Cardiac muscle cell (in vitro differentiated cells and primary cell): ENCODE measurements around the gene NLRP3. TPM values are rescaled to one million over a fixed set of nuclear protein-coding genes. Genes with fewer than 3 reads are reported as not detected.

Source experiments
- DNase-seq, 2 donors: peaks; one replicate each; pipeline versions ENCODE4 v3.0.0 to v3.0.0-alpha.2; 2010 to 2017; ENCODE audit warnings: low read depth in 1 of 2, low spot score in 1 of 2
- H3K27ac ChIP-seq: fragments of 200-600 bp; sonication (generic); 2 replicates; pipeline ENCODE4 v1.5.1; 2016
- H3K27me3 ChIP-seq: fragments of 200-600 bp; sonication (generic); 2 replicates; pipeline ENCODE4 v1.6.0; 2016; ENCODE audit warnings: control low read depth
- H3K36me3 ChIP-seq: fragments of 200-600 bp; sonication (generic); 2 replicates; pipeline ENCODE4 v1.5.1; 2016; ENCODE audit warnings: control low read depth
- H3K4me1 ChIP-seq: fragments of 200-600 bp; sonication (generic); 2 replicates; pipeline ENCODE4 v1.8.1; 2017; ENCODE audit warnings: low read depth, mild to moderate bottlenecking, mixed run types
- H3K4me3 ChIP-seq: fragments of 200-600 bp; sonication (generic); 2 replicates; pipeline ENCODE4 v1.5.1; 2016; ENCODE audit warnings: mild to moderate bottlenecking
- H3K9me3 ChIP-seq: fragments of 200-600 bp; sonication (generic); 2 replicates; pipeline ENCODE4 v1.5.1; 2017; ENCODE audit warnings: low read depth, mild to moderate bottlenecking, control low read depth
- polyA plus RNA-seq: library from polyadenylated mRNA; unstranded; fragments of >200 nt; fragmentation: Nextera tagmentation; extraction: Ambion mirVana; gene quantifications from 2 replicates; pipeline ENCODE4 v1.2.1, GENCODE V29; 2016
- total RNA-seq: library from RNA; depleted of rRNA; stranded (reverse); fragments of >200 nt; gene quantifications from 2 replicates; pipeline ENCODE4 v1.2.3, GENCODE V29; 2016
- TF ChIP-seq, protein P1 (sequence below): IDR thresholded peaks from 2 replicates; pipeline ENCODE4 v1.5.1; 2012; ENCODE audit warnings: low read depth, mild to moderate bottlenecking, low read length

Gene NLRP3
- total and polyA plus RNA-seq, 2 experiments from 2014 or later: 1.5 TPM; not detected in 1

DNA sequence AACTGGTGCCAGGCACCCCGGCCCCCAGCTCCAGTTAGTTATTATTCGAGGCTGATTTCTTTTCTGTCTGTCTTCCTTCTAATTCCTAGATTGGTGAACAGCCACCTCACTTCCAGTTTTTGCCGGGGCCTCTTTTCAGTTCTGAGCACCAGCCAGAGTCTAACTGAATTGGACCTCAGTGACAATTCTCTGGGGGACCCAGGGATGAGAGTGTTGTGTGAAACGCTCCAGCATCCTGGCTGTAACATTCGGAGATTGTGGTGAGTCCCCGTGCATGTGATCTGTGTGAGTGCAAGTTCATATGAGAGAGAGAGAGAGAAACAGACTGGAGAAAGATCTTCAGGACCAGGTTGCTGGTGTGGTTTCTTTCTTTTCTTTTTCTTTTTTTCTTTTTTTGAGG, 13.5 kb downstream of the NLRP3 start:
- DNase-seq: no peak
- TF ChIP-seq, protein P1, sequence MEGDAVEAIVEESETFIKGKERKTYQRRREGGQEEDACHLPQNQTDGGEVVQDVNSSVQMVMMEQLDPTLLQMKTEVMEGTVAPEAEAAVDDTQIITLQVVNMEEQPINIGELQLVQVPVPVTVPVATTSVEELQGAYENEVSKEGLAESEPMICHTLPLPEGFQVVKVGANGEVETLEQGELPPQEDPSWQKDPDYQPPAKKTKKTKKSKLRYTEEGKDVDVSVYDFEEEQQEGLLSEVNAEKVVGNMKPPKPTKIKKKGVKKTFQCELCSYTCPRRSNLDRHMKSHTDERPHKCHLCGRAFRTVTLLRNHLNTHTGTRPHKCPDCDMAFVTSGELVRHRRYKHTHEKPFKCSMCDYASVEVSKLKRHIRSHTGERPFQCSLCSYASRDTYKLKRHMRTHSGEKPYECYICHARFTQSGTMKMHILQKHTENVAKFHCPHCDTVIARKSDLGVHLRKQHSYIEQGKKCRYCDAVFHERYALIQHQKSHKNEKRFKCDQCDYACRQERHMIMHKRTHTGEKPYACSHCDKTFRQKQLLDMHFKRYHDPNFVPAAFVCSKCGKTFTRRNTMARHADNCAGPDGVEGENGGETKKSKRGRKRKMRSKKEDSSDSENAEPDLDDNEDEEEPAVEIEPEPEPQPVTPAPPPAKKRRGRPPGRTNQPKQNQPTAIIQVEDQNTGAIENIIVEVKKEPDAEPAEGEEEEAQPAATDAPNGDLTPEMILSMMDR: no peak
- H3K27me3 ChIP-seq: no peaks in the 10 kb centered on the region
- no peak overlapping the region for H3K4me3 ChIP-seq
- no peaks in the 10 kb centered on the region for H3K36me3 ChIP-seq
- no peaks in the 10 kb centered on the region for H3K9me3 ChIP-seq
- H3K4me1 ChIP-seq: no peaks in the 10 kb centered on the region
- H3K27ac ChIP-seq: no peak overlapping the region

DNA sequence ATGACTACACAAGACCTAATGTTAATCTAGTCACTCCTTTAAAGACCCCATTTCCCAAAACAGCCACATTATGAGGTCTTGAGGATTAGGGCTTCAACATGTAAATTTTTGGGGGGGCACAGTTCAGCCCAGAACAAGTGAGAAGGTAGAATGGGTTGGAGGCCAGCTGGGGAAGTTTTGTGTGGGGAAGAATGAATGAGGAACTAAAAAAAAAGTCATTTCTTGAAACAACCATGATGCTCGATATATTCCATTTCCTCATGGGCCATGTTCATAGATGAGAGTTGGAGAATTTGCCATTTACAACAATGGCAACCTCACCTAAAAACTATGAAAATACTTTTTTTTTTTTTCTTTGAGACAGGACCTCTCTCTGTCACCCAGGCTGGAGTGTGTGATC, 14.5 kb downstream of the NLRP3 start:
- TF ChIP-seq, protein P1: no peak
- H3K9me3 ChIP-seq: no peaks in the 10 kb centered on the region
- no peak overlapping the region for H3K27ac ChIP-seq
- H3K4me3 ChIP-seq: no peak overlapping the region
- H3K4me1 ChIP-seq: no peaks in the 10 kb centered on the region
- DNase-seq: no peak
- no peaks in the 10 kb centered on the region for H3K27me3 ChIP-seq
- H3K36me3 ChIP-seq: no peaks in the 10 kb centered on the region

GRCh38 chr1:247431643-247432042, 15.7 kb downstream of the NLRP3 start:
- TF ChIP-seq, protein P1: no peak
- H3K27me3 ChIP-seq: no peaks in the 10 kb centered on the region
- H3K36me3 ChIP-seq: no peaks in the 10 kb centered on the region
- no peak overlapping the region for H3K4me3 ChIP-seq
- no peaks in the 10 kb centered on the region for H3K4me1 ChIP-seq
- H3K27ac ChIP-seq: no peak overlapping the region
- DNase-seq: no peak
- no peaks in the 10 kb centered on the region for H3K9me3 ChIP-seq

DNA sequence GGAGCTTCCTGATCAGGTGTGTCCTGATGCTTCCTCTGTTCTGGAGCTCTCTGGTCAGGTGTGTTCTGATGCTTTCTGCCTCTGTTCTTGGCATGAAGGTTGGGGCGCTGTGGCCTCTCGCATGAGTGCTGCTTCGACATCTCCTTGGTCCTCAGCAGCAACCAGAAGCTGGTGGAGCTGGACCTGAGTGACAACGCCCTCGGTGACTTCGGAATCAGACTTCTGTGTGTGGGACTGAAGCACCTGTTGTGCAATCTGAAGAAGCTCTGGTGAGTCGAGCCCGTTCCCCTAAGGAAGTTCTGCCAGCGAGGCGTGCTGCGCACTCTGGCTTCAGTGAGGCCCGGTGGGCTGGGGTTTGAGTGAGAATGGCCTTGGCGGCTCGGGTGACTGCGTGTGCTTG, 18.0 kb downstream of the NLRP3 start:
- Histone ChIP-seq H3K4me3 (no peak overlapping the region), H3K27ac (no peak overlapping the region), H3K27me3 (no peaks in the 10 kb centered on the region), H3K9me3 (no peaks in the 10 kb centered on the region), H3K36me3 (no peaks in the 10 kb centered on the region), H3K4me1 (no peaks in the 10 kb centered on the region)
- TF ChIP-seq, protein P1: no peak
- DNase-seq: no peak

- Histone ChIP-seq H3K36me3 (no peaks in the 10 kb centered on the region), H3K27ac (no peak overlapping the region), H3K4me3 (no peak overlapping the region), H3K9me3 (no peaks in the 10 kb centered on the region), H3K27me3 (no peaks in the 10 kb centered on the region), H3K4me1 (no peaks in the 10 kb centered on the region)
- no peak for DNase-seq
- TF ChIP-seq, protein P1: no peak
Observed at GRCh38 chr1:247435030-247435758, 19.2 kb downstream of the NLRP3 start.
